Measurements from ENCODE around the gene ARMS2.

ARMS2 gene

GRCh38 chr10:122503886-122504609 is 49.6 kb downstream of the ARMS2 start:
- no peaks in the 10 kb centered on the region for H3K27me3 Mint-ChIP-seq
- no peak overlapping the region for H3K27ac Mint-ChIP-seq
- H3K4me1 Mint-ChIP-seq (ENCODE audit: low read depth), result no peaks in the 10 kb centered on the region
- H3K36me3 Mint-ChIP-seq (ENCODE audit: low read depth), result no peaks in the 10 kb centered on the region
- H3K9me3 Mint-ChIP-seq, result no peaks in the 10 kb centered on the region
- no peak overlapping the region for H3K4me3 Mint-ChIP-seq

GRCh38 chr10:122504610-122504950 is 50.1 kb downstream of the ARMS2 start:
- Mint-ChIP-seq H3K9me3 (no peaks in the 10 kb centered on the region), H3K4me3 (no peak overlapping the region), H3K27me3 (no peaks in the 10 kb centered on the region), H3K36me3 (ENCODE audit: low read depth) (no peaks in the 10 kb centered on the region), H3K4me1 (ENCODE audit: low read depth) (no peaks in the 10 kb centered on the region), H3K27ac (no peak overlapping the region)

- H3K27ac Mint-ChIP-seq, result no peak overlapping the region
- H3K4me3 Mint-ChIP-seq, result no peak overlapping the region
- no peaks in the 10 kb centered on the region for H3K27me3 Mint-ChIP-seq
- no peaks in the 10 kb centered on the region for H3K9me3 Mint-ChIP-seq
- H3K36me3 Mint-ChIP-seq (ENCODE audit: low read depth), result no peaks in the 10 kb centered on the region
- H3K4me1 Mint-ChIP-seq (ENCODE audit: low read depth), result no peaks in the 10 kb centered on the region
Measured at GRCh38 chr10:122505011-122505410, 50.6 kb downstream of the ARMS2 start.

- no peaks in the 10 kb centered on the region for H3K4me1 Mint-ChIP-seq (ENCODE audit: low read depth)
- no peak overlapping the region for H3K4me3 Mint-ChIP-seq
- H3K27ac Mint-ChIP-seq, result no peak overlapping the region
- no peaks in the 10 kb centered on the region for H3K27me3 Mint-ChIP-seq
- H3K9me3 Mint-ChIP-seq, result no peaks in the 10 kb centered on the region
- no peaks in the 10 kb centered on the region for H3K36me3 Mint-ChIP-seq (ENCODE audit: low read depth)
Measured at GRCh38 chr10:122505885-122506645, 51.6 kb downstream of the ARMS2 start.
